GM18502 (cell line): ENCODE results near the gene SDF4.

ENCODE experiments used
- ATAC-seq: cut with Tn5 transposase; IDR thresholded peaks from one replicate; pipeline ENCODE4 v1.9.1; 2021; ENCODE audit warnings: mild to moderate bottlenecking; ENCODE audit not compliant: unreplicated experiment, poor library complexity

The SDF4 gene

DNA sequence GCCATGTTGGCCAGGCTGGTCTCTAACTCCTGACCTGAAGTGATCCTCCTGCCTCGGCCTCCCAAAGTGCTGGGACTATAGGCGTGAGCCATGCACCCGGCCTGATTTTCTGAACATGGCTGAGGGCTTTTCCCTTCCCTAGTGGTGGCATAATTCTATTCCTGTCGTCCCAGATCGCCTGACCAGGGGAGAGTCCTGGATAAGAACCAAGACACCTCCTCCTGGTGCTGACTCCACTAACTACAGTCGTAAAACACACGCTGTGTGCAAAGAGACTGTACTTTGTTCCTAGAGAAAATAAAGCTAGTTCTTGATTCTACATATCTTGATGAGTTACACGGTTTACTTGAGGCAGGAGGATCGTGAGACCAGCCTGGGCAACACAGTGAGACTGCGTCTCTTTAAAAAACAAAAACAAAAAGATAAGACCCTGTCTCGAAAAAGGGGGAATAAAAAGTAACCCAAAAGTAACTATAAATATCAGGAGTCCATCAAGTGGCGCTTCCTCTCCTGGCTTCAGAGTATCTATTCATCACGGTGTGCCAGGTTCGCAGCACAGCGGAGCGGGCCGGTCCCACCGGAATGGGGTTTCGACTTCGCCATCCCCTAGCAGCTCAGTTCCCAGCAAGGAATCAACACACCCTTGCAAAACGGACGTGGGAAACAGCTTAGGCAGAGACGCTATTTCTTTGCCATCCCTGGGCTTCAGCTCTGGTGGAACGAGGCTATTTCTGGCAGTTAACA is 973 bp downstream of the SDF4 start:
- no peak for ATAC-seq

DNA sequence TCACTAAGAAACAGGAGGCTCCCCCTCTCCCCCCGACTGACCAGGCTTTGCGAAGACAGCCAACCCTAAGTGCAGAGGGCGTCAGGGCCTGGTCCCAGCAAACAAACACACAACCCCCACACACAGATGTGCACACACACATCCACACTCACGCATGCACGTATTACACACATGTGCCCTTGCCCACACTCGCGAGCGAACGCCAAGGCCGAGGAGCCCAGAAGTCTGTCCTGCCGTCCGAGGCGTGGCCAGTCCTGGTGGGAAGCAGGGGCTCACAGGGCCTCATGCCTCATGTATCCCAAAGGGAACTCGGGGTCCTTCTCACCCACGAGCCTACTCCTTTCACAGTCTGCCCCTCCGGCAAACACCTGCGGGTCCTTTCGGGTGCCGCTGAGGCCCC is 2.0 kb downstream of the SDF4 start:
- ATAC-seq: no peak

DNA sequence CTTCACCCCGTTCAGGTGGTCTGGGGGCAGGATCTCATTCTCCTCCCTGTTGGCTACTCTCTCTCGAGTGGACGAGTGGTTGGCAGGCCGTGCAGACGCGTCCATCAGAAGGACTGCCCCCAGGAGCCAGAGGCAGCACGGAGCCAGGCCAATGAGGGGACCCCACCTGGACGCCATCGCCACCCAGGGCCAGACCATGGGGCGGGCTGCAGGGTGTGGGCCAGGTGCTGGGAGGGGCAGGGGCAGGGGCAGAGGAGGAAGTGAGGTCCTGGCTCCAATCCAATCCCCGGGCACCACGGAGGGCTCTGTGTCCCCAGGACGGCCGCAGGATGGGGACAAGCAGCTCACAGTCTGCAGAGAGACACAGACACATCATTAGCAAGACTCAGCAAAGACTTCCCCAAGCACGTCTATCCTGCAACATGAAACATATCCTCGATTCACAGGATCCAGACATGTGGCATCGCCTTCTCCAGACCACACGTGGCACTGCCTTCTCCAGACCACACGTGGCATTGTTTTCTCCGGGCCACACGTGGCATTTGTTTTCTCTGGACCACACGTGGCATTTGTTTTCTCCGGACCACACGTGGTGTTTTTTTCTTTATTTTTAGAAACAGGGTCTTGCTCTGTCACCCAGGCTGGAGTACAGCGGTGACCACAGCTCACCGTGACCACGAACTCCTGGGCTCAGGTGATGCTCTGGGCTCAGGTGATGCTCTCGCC is 3.0 kb downstream of the SDF4 start:
- no peak for ATAC-seq

DNA sequence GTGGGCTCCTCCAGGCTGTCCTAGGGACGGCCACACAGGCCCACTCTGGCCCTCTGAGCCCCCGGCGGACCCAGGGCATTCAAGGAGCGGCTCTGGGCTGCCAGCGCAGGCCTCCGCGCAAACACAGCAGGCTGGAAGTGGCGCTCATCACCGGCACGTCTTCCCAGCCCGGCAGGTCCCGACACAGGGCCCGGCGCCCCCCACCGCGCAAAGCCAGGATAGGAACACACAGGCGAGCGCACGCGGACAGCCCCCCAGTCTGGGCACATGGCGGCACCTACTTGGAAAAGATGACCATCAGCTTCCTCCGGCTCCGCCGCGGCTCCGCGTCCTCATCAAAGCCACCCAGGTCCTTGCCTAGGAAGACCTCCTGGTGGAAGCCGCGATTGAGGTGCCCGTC is 3.6 kb downstream of the SDF4 start:
- no peak for ATAC-seq

DNA sequence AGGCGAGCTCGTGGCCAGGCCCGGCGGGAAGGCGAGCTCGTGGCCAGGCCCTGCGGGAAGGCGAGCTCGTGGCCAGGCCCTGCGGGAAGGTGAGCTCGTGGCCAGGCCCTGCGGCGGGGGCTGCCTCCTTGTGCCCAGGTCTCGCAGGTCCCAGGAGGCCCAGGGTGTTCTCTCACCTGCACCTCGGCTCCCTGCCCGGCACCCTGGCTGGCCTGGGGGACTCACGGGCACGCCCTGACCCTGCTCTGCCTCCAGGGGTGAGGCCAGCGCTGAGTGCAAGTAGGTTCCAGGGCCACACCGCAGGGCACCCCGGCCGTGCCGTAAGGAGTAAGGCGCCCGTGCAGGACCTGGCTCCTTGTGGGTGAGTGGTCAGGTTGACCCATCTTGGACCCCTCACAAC is 4.4 kb downstream of the SDF4 start:
- ATAC-seq: no peak

DNA sequence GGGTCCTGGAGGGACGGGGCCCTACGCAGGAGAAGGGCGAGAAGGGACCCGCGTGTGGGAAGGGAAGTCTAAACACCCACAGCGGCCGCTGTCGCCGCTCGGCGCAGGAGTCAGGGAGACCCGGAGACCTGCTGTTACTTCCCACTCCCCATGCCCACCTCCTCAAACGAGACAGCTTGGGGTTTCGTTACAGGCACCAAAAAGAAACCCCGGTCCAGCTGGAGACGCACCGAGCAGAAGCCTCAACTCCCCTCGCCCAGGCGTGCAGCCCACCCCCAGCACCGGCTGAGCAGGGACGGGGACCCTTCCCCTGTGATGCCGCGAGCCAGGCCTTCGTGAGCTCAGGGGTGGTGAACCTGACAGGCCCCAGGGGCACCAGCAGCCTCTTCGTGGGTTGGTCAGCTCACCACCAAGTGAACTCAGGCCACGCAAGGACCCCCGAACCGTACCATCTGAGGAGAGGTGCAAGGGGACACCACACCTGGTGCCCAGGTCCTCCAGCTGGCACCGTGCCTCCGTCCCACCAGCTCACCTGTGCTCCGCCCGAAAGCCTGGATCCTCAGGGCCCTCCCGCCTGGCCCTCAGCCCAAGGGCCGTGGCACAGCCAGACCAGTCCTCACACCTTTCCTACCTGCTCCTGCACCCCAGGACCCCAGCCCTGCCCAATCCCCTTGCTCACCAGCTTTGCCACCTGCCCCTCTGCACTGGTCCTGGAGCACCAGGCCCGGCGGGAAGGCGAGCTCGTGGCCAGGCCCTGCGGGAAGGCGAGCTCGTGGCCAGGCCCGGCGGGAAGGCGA is 5.0 kb downstream of the SDF4 start:
- ATAC-seq: no peak

DNA sequence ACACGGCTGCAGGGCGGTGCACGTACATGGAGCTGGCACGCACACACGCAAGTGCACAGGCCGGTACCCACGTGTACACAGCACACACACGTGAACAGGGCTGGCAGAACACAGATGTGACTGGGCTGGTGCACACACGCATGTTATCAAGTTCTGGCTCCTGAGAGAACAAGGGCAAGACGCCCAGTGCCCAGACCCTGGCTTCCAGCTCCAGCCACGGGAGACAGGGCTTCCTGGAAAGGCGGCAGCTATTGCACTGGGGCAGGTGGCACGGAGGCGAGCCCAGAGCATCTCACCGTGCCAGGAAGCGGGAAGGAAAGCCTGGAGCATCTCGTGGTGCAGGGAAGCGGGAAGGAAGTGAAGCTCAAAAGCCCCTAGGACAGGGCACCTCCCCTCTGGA is 5.9 kb downstream of the SDF4 start:
- ATAC-seq: no peak

DNA sequence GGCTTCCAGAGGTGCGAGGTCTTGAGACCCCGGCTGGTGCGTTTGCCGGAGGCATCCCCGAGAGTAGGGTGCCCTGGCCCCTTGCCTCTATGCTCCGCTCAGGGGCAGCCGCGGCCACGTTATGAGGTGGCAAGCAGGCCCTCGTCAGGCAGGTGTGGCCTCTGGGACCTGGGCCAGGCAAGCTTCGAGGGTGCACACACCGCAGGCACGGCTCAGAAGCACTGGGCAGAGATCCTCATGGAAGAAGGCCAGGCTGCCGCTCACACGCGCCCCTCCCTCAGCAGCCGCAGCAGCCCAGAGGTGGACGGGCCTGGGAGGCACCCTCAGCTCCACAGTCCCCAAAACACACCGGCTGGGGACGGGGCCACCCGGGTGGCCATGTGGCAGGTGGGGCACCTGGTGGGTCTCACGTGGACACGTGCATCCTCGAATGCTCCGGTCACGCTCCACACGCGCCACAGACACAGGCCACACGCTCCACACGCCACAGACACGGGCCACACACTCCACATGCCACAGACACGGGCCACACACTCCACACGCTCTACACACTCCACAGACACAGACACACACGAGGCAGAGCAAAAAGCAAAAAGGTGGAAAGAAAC is 6.5 kb downstream of the SDF4 start:
- no peak for ATAC-seq

DNA sequence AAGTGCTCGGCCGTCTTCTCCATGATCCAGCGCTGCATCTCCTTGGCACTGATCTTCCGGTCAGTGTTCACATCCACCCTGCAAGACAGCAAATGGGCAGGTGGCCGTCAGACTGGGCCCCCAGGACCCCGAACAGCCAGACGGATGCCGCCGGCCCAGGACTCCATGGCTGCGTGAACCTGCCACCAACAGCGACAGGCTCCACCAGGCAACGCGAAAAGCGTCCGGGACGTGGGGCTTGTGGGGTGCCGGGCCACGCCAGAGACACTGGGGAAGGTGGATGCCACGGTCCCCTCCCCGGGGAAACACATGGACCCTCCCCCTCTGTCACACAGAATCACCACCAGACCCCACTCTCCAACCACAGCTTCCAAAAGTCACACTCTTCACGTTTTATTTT is 7.9 kb downstream of the SDF4 start:
- ATAC-seq: no peak

DNA sequence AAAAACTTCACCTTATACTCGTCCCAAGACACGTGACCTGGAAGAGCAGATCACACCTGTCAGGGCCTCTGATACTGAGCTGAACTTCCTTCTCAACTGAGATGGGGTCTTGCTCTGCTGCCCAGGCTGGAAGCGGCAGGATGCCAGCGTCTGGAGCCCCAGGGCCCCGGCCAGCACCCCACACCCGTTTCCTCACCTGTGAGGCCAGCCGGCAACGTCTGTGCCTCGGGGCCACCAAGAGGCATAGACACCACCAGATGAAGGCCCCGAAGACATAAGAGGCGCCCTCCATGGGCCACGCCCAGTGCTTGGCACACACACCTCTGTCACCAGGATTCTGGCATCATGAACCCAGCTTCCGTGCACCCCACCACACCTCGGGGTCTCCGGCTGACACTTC is 8.5 kb downstream of the SDF4 start:
- no peak for ATAC-seq

DNA sequence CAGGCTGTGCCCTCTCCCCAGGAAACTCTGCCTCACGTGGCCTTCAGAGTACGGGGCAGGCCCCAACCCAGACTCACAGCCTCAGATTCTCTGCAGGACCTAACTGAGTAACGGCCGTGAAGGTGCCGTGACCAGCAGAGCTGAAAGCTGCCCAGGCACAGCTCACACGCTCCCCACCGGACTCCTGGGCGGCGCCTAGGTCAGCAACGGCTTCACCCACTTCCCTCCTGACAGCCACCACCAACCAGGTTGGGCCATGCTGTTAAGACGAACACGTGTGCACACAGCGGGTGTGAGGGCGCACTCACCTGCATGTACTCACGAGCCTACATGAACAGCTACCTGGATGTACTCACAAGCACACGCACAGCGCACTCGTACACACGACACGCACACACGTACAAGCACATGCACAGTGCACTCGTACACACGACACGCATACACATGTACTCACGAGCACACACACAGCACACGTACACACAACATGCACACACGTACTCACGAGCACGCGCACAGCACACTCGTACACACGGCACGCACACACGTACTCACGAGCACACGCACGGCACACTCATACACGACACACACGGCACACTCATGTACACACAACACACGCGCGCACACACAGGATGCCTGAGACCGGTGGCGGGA is 9.1 kb downstream of the SDF4 start:
- no peak for ATAC-seq

DNA sequence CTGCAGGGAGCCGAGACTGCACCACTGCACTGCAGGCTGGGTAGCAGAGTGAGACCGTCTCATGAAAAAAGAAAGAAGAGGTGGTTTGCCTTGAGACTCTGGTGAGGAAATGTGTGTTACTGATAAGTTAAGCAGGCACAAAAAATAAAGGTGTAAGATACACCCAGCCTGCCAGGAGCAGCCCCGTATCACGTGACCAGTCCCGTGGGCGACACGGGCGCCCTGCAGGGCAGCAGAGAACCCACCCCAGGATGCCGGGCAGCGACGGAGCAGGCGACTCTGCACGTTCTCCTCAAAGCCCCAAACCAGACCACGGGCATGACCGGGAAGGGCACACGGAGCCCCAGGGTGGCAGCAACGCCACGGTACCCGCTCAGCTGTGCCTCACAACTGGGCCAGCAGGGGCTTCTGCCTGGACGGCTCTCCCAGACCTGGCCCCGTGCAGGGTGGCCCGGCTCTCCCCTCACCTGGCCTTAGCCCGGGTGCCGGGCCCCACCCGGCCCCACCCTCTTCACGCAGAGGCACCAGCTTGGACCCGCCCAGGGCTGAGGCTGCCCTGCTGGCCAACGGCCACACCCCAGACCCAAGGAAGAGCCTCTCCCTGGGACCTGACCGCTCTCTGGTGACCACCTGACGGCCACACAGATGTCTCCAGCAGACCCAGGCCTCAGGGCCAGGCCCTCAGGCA is 9.8 kb downstream of the SDF4 start:
- ATAC-seq: no peak

DNA sequence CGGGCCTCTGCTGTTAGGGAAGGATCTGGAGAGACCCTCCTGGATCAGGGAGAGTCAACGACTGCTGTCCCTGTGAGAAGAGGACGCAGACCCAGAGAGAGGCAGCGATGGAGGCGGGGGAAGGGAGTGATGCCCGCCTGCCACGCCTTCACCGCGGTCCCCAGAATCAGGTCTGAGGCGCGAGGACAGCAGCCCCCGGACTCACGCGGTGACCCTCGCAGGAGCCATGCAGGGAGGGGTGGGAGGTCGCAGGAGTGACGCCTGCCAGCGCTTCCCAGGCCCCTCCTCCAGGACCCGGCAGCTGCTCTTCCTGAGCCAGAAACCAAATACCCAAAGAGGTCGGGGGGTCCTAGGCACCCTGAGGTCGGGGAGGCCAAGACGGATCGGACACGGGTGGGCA is 11.6 kb downstream of the SDF4 start:
- no peak for ATAC-seq

DNA sequence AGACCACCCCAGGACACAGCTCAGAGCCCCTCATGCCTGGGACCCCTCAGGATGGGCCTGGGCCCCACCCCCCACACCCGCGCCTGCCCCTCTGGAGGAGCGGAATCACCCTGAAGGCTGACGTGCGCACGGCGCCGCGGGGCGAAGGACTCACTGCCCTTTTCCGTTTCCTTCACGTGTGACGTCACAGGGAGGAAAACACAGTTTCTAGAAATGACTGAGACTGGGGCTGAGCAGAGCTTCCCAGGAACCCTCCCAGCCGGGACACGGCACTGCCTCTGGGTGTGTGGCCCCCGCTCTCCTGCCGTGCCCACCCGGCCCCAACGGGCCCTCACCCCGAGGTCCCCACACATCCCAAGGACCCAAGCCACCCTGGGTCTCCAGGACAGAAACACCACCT is 12.5 kb downstream of the SDF4 start:
- no peak for ATAC-seq

DNA sequence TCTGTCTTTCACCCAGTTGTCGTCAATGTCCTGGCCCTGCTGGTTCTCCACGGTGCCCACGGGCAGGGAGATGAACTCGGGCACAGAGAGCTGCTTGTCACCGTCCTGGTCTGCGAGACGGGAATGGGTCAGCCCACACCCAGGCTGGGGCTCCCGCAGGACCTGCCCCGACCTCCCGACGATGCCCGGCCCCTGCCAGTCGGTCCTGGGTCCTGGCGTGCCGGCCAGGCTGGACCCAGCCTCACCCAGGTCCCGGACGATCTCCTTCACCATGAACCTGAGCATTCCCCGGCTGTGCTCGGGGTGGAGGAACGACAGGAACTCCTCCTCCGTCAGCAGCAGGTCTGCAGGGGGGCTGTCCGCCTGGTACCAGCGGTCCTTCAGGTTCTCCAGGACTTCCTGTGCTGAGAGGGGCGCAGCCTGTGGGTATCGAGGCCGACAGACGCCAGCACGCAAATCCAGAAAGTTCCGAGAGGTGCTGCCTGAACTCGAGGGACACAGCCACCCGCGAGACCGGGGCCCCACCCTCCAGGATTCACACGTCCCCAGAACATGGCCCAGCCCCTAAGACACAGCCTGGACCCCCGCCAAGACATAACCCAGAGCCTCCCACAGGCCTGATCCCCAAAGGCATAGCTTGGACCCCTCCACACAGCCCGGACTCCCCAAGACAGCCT is 13.1 kb downstream of the SDF4 start:
- ATAC-seq: no peak

DNA sequence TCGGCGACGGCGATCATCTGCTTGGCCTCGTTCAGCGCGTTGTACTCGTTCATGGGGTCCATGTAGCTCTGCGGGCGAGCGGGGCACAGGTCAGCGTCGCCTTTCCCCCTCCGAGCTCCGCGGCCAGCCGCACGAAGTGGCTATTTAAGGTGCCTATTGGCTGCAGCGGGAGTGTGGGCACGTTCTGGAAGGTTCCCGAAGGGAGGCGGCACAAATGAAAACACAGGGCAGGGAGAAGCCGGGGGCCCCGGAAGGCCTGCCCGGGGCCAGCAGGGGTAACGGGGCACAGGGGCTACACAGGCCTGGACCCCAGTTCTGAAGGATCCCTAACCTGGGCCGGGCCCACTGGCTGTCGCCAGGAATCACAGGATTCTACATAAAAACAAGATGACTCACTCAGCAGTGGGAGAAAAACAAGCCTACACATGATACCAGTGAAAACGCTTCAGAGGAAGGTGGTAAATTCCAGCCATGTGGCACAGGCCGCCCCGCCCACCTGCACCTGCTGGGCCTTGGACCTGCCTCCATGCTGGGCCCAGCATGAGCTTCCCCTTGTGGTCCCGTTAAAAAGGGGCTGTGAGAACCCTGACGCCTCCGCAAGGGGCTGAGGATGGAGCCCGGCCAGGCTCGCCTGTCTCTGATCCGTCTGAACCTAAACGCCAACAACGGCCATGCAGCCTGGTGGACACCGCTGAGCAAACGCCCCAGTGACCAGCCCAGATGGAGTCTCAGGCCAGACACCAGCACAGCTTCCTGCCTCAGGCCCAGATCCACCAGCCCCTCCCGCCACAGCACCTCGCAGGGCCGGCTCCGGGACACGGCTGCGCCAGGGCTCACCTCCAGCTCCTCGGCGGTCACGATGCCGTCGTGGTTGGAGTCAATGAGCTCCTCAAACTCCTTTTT is 13.9 kb downstream of the SDF4 start:
- no peak for ATAC-seq

DNA sequence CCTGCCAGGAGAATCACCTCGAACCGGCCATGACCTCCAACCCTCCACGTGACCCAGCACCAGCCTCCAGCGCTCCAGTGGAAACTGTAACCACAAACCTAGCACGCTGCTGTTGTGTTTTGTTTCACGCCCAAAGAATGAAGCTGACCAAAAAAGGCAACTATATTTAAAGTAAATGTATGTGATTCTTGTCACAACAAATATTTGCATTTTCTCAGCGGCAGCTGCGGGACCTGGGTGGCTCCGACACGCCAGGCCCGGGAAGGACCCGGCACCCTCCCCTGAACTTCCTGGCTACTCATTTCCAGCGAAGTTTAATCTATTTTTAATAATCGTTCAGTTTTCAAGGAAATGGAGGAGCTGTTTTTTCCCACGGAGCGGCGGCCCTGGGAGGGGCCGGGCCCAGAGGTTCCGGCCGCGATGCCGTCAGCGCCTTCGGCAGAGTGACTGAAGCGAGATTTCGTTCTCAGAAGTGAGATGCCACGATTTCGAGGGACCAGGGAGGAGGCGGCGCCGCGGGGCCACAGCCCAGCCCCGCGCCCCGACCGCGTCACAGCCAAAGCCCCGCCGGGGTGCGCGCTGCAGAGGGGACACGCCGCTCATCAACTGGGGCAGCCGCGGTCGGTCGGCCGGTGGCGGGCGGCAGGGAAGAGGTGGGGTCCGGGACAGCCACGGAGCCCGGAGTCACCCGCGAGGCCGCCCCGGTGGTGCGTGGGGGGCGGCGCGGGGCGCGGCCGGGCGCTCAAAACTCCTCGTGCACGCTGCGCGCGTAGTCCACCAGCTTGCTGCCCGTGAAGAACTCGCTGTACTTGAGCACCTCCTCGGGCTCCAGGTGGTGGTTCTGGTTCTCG is 14.8 kb downstream of the SDF4 start:
- no peak for ATAC-seq
